Kasumi-1 (cell line): Measurements from ENCODE around the gene GATA2.

Source experiments
- DNase-seq, 2 experiments: peaks; one replicate each; lab custom pipeline; 2025; lab: John Stamatoyannopoulos, UW

GATA2 gene

DNA sequence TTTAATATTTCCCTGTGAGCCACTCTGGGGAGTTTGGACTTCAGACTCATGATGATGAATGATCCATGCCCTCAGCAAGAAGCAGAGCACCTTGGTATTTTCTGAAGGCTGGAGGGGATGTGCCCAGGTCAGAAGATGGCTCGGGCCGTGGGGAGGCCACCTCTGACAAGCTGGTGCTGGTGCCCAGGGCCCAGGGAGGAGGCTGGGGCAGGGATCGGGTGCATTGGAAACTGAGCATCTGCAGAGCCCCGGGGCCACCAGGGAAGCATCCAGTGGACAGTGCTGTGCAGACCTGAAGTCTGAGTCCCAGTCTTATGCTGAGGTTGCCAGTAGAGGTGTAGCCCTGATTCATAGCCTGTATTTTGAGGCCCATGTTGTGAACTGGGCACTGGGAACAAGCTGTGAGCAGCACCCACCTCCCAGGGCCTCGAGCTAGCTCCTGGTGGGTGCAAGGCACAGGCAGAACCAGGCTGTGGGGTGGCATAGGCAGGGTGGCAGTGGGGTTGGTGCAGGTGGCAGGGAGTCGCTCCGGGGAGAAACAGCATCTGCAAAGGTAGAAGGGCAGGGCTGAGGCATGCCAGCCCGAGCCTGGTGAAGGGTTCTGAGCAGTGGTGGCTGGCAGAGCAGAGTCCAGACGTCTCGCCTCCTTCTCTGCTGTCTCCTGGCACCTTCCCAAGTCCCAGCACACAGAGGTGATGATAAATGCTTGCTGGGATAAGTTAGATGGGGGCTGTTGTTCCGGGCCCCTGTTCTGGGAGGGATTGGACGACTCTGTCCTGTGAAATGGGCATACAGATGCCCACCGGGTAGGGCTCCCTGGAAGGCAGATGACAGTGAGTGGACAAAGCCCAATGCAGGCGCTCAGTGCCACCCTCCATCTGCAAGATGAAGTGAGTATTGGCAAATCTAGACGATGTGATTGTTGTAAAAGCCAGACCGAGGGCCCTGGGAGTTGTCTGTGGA is 36.9 kb downstream of the GATA2 start:
- no peak for DNase-seq

DNA sequence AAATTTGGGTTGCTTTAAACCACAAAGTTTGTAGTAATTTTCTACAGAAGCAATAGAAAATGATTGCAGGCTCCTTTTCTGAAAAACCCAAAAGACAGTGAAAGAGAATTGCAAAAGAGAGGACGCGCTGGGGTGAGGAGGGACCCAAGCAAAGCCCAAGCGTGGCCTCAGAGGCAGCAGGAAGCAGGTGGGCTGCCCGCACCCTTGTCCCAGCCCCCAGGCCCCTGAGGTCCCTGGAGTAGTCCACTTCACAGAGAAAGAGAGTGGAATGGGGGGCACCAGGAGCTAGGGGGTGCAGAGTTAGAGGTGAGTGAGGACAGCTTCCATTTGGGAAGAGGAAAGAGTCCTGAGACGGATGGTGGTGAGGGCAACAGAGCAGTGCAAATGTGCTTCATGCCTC is 37.9 kb downstream of the GATA2 start:
- DNase-seq = no peak

DNA sequence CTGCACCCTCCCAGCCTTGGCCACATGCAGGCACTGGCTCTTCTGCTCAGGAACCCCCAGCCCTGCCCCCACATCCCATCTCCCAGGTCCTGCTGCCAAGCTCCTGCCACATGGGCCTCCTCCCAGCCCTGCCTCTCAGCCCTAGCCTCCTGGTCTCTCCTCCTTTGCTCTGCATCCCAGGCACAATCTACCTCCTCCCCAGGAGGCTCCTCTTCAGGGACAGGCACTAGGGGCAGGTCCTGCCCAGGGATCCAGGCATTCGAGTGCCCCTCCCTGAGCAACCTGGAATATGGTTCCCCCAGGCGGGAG is 38.7 kb downstream of the GATA2 start:
- no peak for DNase-seq

DNA sequence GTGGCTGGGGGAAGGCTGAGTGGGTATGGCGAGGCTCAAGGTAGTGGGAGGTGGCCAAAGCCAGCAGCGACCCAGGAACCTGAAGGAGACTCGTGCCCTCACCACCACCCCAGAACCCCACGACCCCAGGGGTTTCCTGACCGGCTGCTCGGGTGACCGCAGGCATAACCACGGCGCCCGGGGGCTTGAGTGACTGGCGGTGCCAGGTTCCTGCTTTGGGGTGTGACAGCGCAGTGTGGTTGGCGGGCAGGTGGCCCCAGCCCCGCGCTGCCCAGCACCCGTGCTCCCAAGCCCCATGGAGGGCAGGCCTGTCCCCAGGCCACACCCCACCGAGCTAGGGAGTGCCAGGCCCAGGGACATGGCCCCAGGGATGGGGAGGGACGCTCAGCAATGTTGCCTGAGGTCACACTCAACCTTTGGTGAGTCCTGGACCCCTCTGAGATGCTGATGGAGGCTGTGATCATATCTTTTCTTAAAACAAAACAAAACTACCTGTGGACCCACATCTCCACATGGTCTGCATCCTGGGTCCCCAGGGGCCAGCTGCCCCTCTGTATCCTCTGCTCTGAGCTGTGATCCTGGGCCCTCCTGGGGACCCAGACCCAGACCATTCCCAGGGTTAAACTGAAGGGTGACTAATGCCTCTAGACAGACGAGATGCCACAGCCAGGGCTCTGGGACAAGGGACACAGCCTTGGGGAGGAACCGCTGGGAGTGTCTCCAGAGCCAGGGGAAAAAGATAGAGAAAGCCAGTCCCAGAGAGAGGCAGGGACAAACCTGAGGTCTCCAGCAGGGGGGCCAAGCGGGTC is 39.3 kb downstream of the GATA2 start:
- no peak for DNase-seq

DNA sequence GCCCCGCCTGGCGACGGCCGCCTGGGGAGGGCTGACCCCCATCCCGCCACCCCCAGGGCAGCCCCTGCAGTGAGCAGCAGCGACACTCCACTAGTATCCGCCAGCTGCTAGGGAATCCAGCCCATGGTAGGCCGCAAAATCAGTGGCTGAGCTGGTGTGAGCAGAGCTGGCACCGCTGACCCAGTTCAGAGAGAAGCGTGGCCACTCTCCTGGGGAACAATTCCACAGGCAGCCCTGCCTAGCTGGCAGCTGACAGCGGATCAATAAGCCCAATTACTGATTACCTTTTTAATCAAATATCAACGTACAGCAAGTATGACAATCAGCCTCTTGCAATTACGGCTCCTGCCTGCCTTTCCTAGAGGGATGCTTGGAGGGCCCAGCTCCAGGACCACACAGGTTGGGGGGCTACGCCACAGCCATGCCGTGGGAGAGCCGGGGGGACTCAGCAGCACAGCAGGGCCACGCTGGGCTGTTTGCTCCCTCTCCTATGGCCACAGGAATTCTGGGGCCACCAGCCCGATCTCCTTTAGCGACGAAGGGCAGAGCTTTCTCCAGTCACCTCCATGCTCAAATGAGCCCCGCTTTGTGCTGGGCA is 40.2 kb downstream of the GATA2 start:
- no peak for DNase-seq

DNA sequence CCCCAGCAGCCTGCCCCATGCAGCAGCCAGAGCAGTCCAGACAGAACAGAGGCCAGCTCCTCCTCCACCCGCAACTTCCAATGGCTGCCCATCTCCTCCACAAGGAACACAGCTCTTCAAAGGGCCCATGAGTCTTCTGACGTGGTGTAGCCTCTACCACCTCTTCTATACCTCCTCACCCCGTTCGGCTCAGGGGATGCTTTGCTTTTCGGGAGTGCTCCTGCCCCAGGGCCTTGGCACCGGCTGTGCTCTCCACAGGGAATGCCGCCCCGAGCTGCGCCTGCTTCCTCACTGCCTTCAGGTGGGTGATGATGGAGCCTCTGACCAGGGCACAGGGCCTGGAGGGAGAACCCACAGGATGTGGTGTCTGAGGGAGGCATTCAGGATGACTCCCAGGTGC is 40.9 kb downstream of the GATA2 start:
- no peak for DNase-seq

DNA sequence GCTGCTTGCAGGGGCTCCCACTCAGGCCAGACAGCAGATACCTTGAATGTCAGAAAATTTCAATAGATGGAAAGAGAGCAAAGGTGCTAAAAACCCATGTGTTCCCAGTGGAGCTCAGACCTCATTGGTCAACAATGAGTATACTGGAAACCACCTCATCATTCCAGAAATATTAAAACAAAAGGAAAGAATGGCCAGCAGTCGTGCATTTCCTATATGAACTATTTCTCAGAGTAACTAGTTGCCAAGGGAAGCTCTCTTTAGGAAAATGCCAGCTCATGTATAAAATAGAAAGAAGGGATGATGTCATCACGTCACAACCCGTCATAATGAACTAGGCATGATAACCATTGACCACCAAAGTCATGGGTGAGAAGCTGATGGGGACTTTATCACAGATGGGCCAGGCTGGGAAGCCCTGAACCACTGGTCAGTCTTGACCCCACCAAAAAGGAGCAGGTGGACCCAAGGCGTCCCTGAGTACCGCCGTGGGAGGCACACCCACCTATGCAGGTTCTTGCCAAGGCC is 43.8 kb downstream of the GATA2 start:
- no peak for DNase-seq

DNA sequence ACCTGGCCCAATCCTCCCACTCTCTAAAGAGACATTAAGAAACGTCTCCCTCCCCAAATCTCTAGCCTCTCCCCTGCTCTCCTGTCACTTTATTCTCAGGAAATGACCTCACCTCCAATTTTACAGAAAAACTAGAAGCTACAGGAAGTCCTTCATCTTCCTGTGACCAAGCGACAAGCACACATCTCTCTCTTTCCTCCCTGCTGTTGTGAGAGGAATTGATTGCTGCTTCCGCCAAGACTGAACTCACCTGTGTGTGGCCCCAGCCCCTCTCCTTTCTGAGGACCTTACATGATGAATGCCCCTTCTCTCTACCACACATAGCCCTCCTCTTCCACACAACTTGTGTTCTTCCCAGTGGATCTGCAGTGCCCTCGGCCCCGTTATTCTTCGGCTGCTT is 44.5 kb downstream of the GATA2 start:
- no peak for DNase-seq

DNA sequence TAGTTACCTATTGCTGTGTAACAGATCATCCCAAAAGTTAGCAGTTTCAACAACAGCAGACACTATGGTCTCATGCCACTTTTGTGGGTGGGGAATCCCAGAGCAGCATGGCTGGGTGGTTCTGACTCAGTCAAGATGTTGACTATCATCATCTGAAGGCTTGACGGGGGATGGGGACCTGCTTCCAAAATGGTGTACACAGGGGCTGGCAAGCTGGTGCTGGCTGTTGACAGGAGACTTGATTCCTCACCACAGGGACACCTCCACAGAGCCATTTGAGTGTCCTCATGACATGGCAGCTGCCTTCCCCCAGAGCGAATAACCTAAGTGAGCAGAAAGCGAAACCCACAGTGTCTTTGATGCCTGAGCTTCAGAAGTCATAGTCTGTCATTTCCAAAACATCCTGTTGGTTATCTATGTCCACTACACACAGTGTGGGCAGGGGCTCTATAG is 45.4 kb downstream of the GATA2 start:
- DNase-seq = no peak

DNA sequence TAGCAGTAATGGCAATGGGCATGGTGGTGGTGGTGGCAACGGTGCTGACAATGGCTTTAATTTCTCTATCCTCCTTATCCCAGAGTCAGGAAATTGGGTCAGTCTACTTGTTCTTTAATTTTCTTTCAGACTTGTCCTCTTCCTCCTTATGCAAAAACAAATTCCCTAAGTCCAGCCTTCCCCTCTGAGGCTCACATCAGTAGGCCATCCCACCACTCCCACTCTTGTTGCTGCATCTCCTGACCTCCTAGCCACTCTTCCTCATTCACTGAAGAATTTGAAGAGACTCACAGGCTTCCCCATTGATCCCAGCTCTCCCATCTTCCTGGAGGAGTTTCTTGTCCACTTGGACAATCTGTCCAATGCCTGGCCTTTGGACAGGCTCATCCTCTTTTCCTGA is 46.2 kb downstream of the GATA2 start:
- no peak for DNase-seq

DNA sequence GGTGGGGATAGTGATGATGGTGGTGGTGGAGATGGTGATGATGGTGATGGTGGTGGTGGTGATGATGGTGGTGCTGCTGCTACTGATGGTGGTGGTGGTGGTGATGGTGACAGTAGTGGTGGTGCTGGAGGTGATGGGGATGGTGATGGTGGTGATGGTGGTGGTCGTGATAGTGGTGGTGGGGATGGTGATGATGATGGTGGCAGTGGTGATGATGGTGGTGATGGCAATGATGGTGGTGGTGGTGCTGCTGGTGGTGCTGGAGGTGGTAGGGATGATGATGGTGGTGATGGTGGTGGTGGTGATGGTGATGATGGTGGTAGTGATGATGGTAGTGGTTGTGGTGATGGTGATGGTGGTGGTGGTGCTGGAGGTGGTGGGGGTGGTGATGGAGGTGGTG is 47.6 kb downstream of the GATA2 start:
- DNase-seq = no peak

DNA sequence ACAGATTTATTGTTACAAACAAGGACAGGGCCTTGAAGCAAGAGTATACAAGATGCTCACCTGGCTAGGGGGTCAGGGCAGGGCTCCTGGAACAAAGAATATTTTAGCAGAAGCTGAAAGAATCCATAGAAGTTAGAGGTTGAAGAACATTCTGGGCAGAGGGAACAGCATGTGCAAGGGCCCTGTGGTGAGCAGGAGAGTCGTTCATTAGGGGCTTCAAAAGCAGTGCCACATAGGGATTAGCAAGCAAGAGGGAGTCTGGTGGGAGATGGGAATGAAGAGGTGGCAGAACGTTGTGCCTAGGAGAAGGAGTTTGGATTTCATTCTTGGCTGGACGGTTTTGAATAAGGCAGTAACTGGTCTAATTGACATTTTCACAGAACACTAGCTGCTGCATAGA is 49.2 kb downstream of the GATA2 start:
- no peak for DNase-seq

DNA sequence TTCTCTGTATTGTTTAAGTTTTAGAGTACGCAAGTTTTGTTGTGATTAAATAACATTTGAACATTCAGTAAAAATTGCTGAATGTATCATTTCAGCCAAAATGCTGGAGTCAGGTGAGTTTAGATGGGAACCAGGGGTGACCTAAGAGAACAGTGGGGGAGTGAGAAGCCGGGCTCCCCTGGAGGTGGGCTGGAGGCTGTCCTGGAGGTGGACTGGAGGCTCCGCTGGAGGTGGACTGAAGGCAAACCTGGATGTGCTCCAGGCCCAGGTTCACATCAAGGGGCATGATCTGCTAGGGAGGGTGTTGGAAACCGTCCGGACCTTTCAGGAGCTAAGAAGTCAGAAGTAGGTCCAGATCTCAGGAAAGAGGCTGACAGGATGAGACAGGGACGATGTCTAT is 50.1 kb downstream of the GATA2 start:
- no peak for DNase-seq

DNA sequence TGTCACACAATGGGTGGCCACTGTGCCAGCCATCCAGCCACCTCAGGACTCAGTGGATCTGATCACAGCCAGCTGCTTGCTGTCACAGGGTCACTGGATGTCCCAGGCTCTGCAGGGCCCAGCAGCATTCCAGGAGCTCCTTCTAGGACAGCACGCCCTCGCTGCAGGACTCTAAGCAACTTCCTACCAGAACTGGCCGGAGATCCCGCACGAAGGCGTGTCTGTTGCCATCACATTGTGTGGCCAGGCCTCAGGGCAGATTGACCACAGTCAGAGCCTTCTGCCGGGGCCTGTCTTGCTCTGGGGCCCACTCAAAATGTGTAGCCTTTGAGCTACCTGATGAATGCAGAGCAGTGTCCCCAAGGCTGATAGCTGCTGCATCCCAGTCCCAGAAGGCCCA is 50.9 kb downstream of the GATA2 start:
- no peak for DNase-seq

DNA sequence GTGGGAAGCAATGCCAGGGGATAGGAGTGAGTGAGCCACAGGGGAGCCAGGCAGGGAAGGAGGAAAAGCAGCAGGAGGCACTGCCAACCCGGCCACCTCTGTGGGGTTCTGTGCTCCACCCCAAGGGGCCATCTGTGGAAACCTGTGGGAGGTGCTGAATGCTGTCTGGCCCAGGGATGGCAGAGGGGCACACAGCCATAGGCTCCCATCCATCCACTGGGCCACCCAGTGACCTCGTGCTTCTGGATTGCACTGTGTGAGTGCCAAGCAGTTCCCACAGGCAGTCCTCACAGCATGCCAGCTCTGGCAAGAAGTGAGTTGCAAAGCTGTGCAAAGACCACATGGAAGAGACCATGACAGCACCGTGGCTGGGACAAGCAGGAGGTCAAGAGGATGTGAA is 53.8 kb downstream of the GATA2 start:
- DNase-seq = no peak

DNA sequence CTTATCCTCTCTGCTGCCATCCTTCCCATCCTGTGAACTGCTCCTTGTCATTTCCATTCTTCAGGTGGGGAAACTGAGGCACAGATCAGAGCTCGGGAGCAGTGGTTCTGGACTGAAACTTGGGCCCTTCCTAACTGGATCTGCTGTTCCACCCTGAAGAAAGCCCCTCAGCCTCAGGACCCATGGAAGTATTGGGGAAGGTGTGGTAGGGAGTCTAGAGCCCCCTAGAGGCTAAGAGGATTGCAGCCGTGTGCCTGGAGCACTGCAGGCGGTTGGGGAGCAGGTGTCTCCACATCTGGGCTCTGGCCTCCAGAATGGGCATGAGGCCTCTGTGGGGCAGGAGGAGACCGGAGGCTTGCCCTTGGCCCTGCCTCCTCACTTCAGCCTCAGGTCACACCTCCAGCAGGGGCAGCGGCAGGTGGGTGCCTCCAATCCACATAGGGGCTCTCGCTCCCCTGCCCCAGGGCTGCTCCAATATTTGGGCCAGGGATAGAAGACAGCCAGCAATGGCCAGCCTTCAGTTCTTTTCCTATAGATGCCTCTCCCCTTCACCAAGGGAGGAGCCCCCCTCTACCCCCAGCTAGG is 54.4 kb downstream of the GATA2 start:
- peak; percentile 5 to 33 for DNase-seq

DNA sequence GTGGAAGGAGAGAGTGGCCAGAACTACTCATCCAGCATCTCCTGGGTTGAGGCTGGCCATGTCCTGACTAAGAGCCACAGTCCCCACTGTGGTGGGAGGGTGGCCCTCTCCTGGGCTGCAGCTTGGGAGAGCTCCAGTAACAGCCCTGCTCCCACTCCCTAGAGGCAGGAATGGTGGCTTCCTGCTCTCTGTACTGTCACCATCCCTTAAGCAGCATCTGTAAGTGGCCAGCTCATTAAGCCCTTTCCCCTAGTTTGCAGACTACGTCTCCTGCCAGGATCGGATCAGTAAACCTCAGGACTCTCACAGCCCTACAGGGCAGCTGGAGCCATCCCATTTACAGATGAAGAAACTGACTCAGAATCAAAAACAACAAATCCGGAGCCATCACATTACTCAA is 56.8 kb downstream of the GATA2 start:
- no peak for DNase-seq

DNA sequence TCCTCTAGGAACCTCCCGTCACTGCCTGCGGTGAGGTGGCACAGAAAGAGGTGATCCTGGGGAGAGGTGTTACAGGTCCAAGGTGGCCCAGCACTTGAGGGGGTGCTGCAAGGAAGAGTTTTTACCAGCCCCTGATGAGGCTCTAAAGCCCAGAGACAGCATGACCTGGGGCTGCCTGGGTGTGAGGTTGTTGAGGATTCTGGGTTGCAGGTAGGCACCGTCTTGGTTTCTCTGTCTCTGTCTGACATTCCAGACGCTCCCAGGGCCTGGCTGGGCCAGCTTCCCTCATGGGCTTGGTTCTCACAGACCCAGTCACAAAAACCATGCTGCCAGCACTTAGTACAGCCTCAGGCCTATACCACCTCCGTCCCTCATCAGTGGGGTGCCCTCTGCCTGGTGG is 57.4 kb downstream of the GATA2 start:
- DNase-seq = no peak

DNA sequence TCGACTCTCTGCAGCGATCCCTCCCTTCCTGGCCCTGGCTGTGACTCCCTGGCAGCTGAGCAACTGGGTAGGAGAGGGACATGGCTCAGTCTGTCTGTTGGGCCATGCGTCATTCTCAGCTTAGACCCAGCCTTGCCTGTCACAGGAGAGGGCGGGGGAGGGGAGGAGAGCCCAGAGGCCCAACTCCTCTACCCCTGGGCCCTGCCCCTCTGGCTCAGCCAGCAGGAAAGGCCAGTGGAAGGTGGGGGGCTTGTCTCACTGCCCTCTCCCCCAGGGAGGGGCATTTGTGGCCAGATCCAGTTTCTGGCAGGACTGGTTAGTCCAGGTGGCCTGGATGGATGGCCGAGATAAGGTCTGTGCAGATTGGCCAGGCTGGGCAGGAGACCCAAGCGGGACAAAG is 57.9 kb downstream of the GATA2 start:
- DNase-seq = no peak

DNA sequence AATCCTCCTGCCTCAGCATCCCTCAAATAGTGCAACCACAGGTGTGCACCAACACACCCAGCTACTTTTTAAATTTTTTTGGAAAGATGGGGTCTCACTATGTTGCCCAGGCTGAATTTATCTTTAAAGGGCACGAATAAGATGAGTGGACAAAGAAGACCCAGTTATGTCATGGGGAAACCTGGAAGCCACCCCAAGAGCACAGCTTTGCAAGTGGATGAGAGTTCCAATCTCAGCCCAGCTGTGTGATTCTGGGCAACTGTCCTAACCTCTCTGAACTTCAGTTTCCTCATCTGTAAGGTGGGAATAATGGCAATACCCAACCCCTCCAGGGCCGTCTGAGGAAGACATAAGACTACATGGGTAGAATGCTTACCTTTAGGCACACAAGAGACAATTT is 58.5 kb downstream of the GATA2 start:
- DNase-seq = no peak

DNA sequence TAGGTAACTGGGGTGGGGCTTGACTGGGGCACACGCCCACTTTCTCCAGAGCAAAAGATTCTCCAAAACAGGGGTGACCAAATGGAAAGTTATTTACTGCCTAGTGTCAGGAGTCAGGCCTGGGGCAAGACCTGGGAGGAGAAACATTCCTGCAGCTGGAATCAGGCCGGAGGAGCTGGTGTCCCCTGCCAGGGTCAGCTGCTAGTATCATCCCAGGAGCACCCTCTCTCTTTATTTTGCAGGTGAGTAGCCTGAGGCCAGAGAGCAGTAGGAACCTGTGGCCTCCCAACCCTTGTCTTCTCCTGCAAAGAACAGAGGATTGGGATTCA is 59.2 kb downstream of the GATA2 start:
- DNase-seq = no peak
